GM19324 (cell line): ENCODE measurements around the gene CXCR4.

Source experiments
- ATAC-seq: cut with Tn5 transposase; IDR thresholded peaks from one replicate; pipeline ENCODE4 v1.9.1; 2021; ENCODE audit warnings: mild to moderate bottlenecking, moderate library complexity; ENCODE audit not compliant: unreplicated experiment, low FRiP score

The CXCR4 gene

GRCh38 chr2:136131961-136132824 lies 14.2 kb upstream of the CXCR4 start:
- peak; percentile 70 for ATAC-seq

GRCh38 chr2:136131484-136131960 lies 13.6 kb upstream of the CXCR4 start:
- peak; percentile 3 for ATAC-seq

GRCh38 chr2:136130511-136130910 lies 12.6 kb upstream of the CXCR4 start:
- ATAC-seq: no peak

- ATAC-seq: no peak
Measured at GRCh38 chr2:136130045-136130444, 12.1 kb upstream of the CXCR4 start.

GRCh38 chr2:136129601-136130000 lies 11.7 kb upstream of the CXCR4 start:
- no peak for ATAC-seq

GRCh38 chr2:136128905-136129304 lies 11.0 kb upstream of the CXCR4 start:
- no peak for ATAC-seq

- no peak for ATAC-seq
Measured at GRCh38 chr2:136128366-136128765, 10.4 kb upstream of the CXCR4 start.

GRCh38 chr2:136127356-136127755 lies 9.4 kb upstream of the CXCR4 start:
- no peak for ATAC-seq

- no peak for ATAC-seq
Measured at GRCh38 chr2:136126421-136126926, 8.5 kb upstream of the CXCR4 start.

- no peak for ATAC-seq
Measured at GRCh38 chr2:136126021-136126420, 8.1 kb upstream of the CXCR4 start.

- ATAC-seq: no peak
Measured at GRCh38 chr2:136125236-136125635, 7.3 kb upstream of the CXCR4 start.

- ATAC-seq: no peak
Measured at GRCh38 chr2:136124805-136125204, 6.9 kb upstream of the CXCR4 start.

- ATAC-seq: no peak
Measured at GRCh38 chr2:136122661-136123060, 4.7 kb upstream of the CXCR4 start.

GRCh38 chr2:136121204-136121910 lies 3.4 kb upstream of the CXCR4 start:
- no peak for ATAC-seq

GRCh38 chr2:136119717-136120675 lies 2.0 kb upstream of the CXCR4 start:
- ATAC-seq: no peak

GRCh38 chr2:136118819-136119716 lies 1.1 kb upstream of the CXCR4 start:
- ATAC-seq: no peak

GRCh38 chr2:136117391-136117841 lies 533 bp downstream of the CXCR4 start:
- peak; percentile 15 for ATAC-seq

GRCh38 chr2:136116813-136117390 lies 1.0 kb downstream of the CXCR4 start:
- peak; percentile 64 for ATAC-seq
